ENCODE data around the gene DLG1.

DNA sequence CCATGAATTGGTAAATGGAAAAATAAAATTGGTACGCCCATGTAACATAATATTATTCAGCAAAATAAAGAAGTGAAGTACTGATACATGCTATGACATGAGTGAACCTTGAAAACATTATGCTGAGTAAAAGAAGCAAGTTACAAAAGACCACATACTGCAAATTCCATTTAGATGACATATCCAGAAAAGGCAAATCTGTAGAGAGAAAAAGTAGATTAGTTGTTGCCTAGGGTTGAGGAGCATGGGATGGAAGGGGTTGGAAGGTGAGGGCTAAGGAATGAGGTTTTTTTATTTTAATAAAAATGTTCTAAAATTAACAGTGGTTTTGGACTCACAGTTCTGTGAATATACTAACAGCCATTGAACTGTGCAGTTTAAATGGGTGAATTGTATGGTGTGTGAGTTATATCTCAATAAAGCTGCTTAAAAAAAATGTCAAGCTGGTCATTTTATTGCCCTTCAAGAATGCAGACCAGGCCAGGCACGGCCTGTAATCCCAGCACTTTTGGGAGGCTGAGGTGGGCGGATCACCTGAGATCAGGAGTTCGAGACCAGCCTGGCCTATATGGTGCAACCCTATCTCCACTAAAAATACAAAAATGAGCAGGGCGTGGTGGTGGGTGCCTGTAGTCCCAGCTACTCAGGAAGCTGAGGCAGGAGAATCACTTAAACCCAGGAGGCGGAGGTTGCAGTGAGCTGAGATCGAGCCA, 8.1 kb upstream of the DLG1 start:
- TF ChIP-seq POLR2A (IDR thresholded peaks at IDR 0.05) (no peak), EP300 (IDR thresholded peaks at IDR 0.05; ENCODE audit: low read depth) (no peak)

Data from transverse colon (tissue), 1 donor.